ENCODE measurements around the gene SHISA4. TPM values are rescaled to one million over a fixed set of nuclear protein-coding genes. Genes with fewer than 3 reads are reported as not detected.

The SHISA4 gene
- total and polyA plus RNA-seq, 2 donors (not counting 3 experiments of a cell fraction or from before 2014, with no cell fraction given), result 25.6 to 78.2 TPM

- no peak for FAIRE-seq
- ChIA-PET CTCF (interaction anchor here (0.9 to 6.4 kb wide), 4 partner anchors 10 to 91 kb away, joined by 3 to 49 read pairs (median 4); partner anchors contain the start of gene TIMM17A), POLR2A (interaction anchor here (0.7 kb wide), 1 partner anchor 89 kb away, joined by 8 read pairs; no protein-coding TSS in a partner anchor)
- H3K27ac ChIP-seq (ENCODE audit: insufficient read depth, low read depth, low read length), result no peak overlapping the region
- no peak overlapping the region for H3K9ac ChIP-seq (replicated peaks; ENCODE audit: extremely low read depth, insufficient read depth, low read length)
- H3K79me2 ChIP-seq (ENCODE audit: control insufficient read depth, insufficient read depth, low read length), result no peaks in the 10 kb centered on the region
- no peak overlapping the region for H3K4me3 ChIP-seq (replicated peaks in 1 of 3; ENCODE audit: insufficient read depth in 1 of 3, low read depth in 1 of 3, low read length in 3 of 3)
- BruUV-seq (replicated peaks), result no TSS peak
- no peak overlapping the region for H3K4me2 ChIP-seq (ENCODE audit: insufficient read depth, low read length)
- no peak overlapping the region for H2AFZ ChIP-seq (ENCODE audit: low read depth, low read length)
- no peaks in the 10 kb centered on the region for H3K9me1 ChIP-seq (replicated peaks; ENCODE audit: control insufficient read depth, extremely low read depth, insufficient read depth, low read length)
- intact Hi-C loops (cut with micrococcal nuclease), result no loop called here
- H3K4me1 ChIP-seq (ENCODE audit: control insufficient read depth, extremely low read depth, insufficient read depth, low read length), result peaks cover 6% of the 10 kb centered on the region
- no peak for DNase-seq (ENCODE audit: low read depth, low spot score)
- peaks cover 0 to 3% of the 10 kb centered on the region in 2 experiments for H3K36me3 ChIP-seq (ENCODE audit: control insufficient read depth in 2 of 2, extremely low read depth in 1 of 2, insufficient read depth in 2 of 2, low read length in 2 of 2)
- no peaks in the 10 kb centered on the region for H3K9me3 ChIP-seq (replicated peaks; ENCODE audit: control insufficient read depth, insufficient read depth, low read length)
- TF ChIP-seq FOS (IDR thresholded peaks at IDR 0.05; ENCODE audit: borderline replicate concordance, insufficient read depth, low read length) (peak; percentile 12), POLR2A (IDR thresholded peaks at IDR 0.05; ENCODE audit: low read depth, low read length) (peak; percentile 52), MAX (IDR thresholded peaks at IDR 0.05; ENCODE audit: insufficient read depth, insufficient read length) (no peak), CTCF (IDR thresholded peaks at IDR 0.05; ENCODE audit: extremely low read depth in 1 of 2, insufficient read depth in 1 of 2, low read depth in 1 of 2, low read length in 2 of 2) (no peak)
- H3K27me3 ChIP-seq (ENCODE audit: control insufficient read depth in 2 of 2, insufficient read depth in 2 of 2, low read length in 2 of 2), result no peaks in the 10 kb centered on the region
- no peaks in the 10 kb centered on the region for H4K20me1 ChIP-seq (replicated peaks; ENCODE audit: control insufficient read depth, extremely low read depth, insufficient read depth, low read length)
- dilution Hi-C loops (cut with MboI; ENCODE audit: extremely low pct_ligation_motif_present, low sequenced_read_pairs), result no loop called here
Observed at GRCh38 chr1:201882665-201883132, 6.0 kb upstream of the SHISA4 start.

GRCh38 chr1:201883266-201883665 is 5.4 kb upstream of the SHISA4 start:
- no peak overlapping the region for H2AFZ ChIP-seq (ENCODE audit: low read depth, low read length)
- H3K27me3 ChIP-seq (ENCODE audit: control insufficient read depth in 2 of 2, insufficient read depth in 2 of 2, low read length in 2 of 2), result no peaks in the 10 kb centered on the region
- DNase-seq (ENCODE audit: low read depth, low spot score) (no peak), FAIRE-seq (no peak)
- no peaks in the 10 kb centered on the region for H3K9me3 ChIP-seq (replicated peaks; ENCODE audit: control insufficient read depth, insufficient read depth, low read length)
- BruUV-seq (replicated peaks), result no TSS peak
- H3K4me1 ChIP-seq (ENCODE audit: control insufficient read depth, extremely low read depth, insufficient read depth, low read length), result peaks cover 6% of the 10 kb centered on the region
- intact Hi-C loops (cut with micrococcal nuclease) (no loop called here), dilution Hi-C loops (cut with MboI; ENCODE audit: extremely low pct_ligation_motif_present, low sequenced_read_pairs) (no loop called here)
- CTCF ChIA-PET, result interaction anchor here (1.0 to 6.4 kb wide), 3 partner anchors 13 to 370 kb away, joined by 3 to 49 read pairs (median 3); partner anchors contain the start of gene TIMM17A
- H3K79me2 ChIP-seq (ENCODE audit: control insufficient read depth, insufficient read depth, low read length), result no peaks in the 10 kb centered on the region
- H4K20me1 ChIP-seq (replicated peaks; ENCODE audit: control insufficient read depth, extremely low read depth, insufficient read depth, low read length), result no peaks in the 10 kb centered on the region
- POLR2A ChIA-PET, result interaction anchor here (0.7 kb wide), 1 partner anchor 89 kb away, joined by 8 read pairs; no protein-coding TSS in a partner anchor
- TF ChIP-seq MAX (IDR thresholded peaks at IDR 0.05; ENCODE audit: insufficient read depth, insufficient read length) (no peak), MYC (IDR thresholded peaks at IDR 0.05; ENCODE audit: low read depth, low read length) (no peak), CTCF (IDR thresholded peaks at IDR 0.05; ENCODE audit: extremely low read depth in 1 of 2, insufficient read depth in 1 of 2, low read depth in 1 of 2, low read length in 2 of 2) (no peak), POLR2A (IDR thresholded peaks at IDR 0.05; ENCODE audit: low read depth, low read length) (no peak), EZH2 (IDR thresholded peaks at IDR 0.05; ENCODE audit: borderline replicate concordance, low read depth, low read length, severe bottlenecking) (no peak), JUN (IDR thresholded peaks at IDR 0.05; ENCODE audit: borderline replicate concordance, insufficient read depth, insufficient read length, low read depth) (no peak), POLR2AphosphoS5 (IDR thresholded peaks at IDR 0.05; ENCODE audit: insufficient read depth, low read depth, low read length) (no peak), FOS (IDR thresholded peaks at IDR 0.05; ENCODE audit: borderline replicate concordance, insufficient read depth, low read length) (no peak), GATA2 (IDR thresholded peaks at IDR 0.05; ENCODE audit: insufficient read depth, insufficient read length, low read depth, low read length) (no peak)
- H3K4me2 ChIP-seq (ENCODE audit: insufficient read depth, low read length), result no peak overlapping the region
- H3K9ac ChIP-seq (replicated peaks; ENCODE audit: extremely low read depth, insufficient read depth, low read length), result no peak overlapping the region
- no peak overlapping the region for H3K27ac ChIP-seq (ENCODE audit: insufficient read depth, low read depth, low read length)
- peaks cover 0 to under 1% of the 10 kb centered on the region in 2 experiments for H3K36me3 ChIP-seq (ENCODE audit: control insufficient read depth in 2 of 2, extremely low read depth in 1 of 2, insufficient read depth in 2 of 2, low read length in 2 of 2)
- no peak overlapping the region for H3K4me3 ChIP-seq (replicated peaks in 1 of 3; ENCODE audit: insufficient read depth in 1 of 3, low read depth in 1 of 3, low read length in 3 of 3)
- no peaks in the 10 kb centered on the region for H3K9me1 ChIP-seq (replicated peaks; ENCODE audit: control insufficient read depth, extremely low read depth, insufficient read depth, low read length)
